A549 treated with GW870086 at 1 μM for 4 hours (cell line): ENCODE data around the gene PTCHD1. TPM values are rescaled to one million over a fixed set of nuclear protein-coding genes. Genes with fewer than 3 reads are reported as not detected.

Source experiments
- total RNA-seq: library from RNA; stranded (reverse); fragments of 200-300 nt; extraction: Qiagen RNA extraction; gene quantifications from 5 replicates; pipeline ENCODE4 v1.2.3, GENCODE V29; 2022; ENCODE audit warnings: low read depth

Gene PTCHD1
- 0.01 TPM in 1 of 5 replicates, not detected in the others for total RNA-seq

GRCh38 chrX:23334848-23335599 is at the start of gene PTCHD1:
TSS of gene PTCHD1 (plus strand) at chrX:23334849. CDS start at chrX:23334876, 27 bp downstream.

